Aorta (tissue), 5 donors: ENCODE data around the gene IFIH1. TPM values are rescaled to one million over a fixed set of nuclear protein-coding genes. Genes with fewer than 3 reads are reported as not detected.
A peak's percentile ranks its signal among the peaks of the same experiment; 100 is the strongest.

ENCODE experiments used
- ATAC-seq: fragments of 200-7000 bp; cut with Tn5 transposase; one replicate; pipeline ENCODE4 v1.9.1; 2022; ENCODE audit warnings: moderate library complexity; ENCODE audit not compliant: low FRiP score
- DNase-seq, 2 donors: peaks; one replicate each; pipeline ENCODE4 v3.0.0-alpha.2; 2020
- H3K27ac ChIP-seq, 2 donors: one replicate each; pipeline ENCODE4 v1.5.1; 2013; ENCODE audit warnings: low read length in 2 of 2, mild to moderate bottlenecking in 2 of 2, moderate library complexity in 2 of 2, control low read depth in 1 of 2, inconsistent platforms in 1 of 2, low read depth in 1 of 2
- H3K27me3 ChIP-seq, 2 donors: one replicate each; pipeline ENCODE4 v1.6.1; 2013; ENCODE audit warnings: control low read depth in 1 of 2, low read length in 1 of 2, mild to moderate bottlenecking in 1 of 2, moderate library complexity in 1 of 2; ENCODE audit not compliant: insufficient read depth in 2 of 2, control insufficient read depth in 1 of 2
- H3K36me3 ChIP-seq, 2 donors: one replicate each; pipeline ENCODE4 v1.6.1; 2013; ENCODE audit warnings: control low read depth in 1 of 2, low read length in 1 of 2, mild to moderate bottlenecking in 1 of 2; ENCODE audit not compliant: insufficient read depth in 2 of 2, control insufficient read depth in 1 of 2
- H3K4me1 ChIP-seq, 2 donors: one replicate each; pipeline ENCODE4 v1.6.1; 2013; ENCODE audit warnings: low read length in 2 of 2, control low read depth in 1 of 2, mild to moderate bottlenecking in 1 of 2, moderate library complexity in 1 of 2; ENCODE audit not compliant: insufficient read depth in 2 of 2, control insufficient read depth in 1 of 2
- H3K4me3 ChIP-seq, 2 donors: one replicate each; pipeline ENCODE4 v1.5.1; 2013; ENCODE audit warnings: low read length in 2 of 2, control low read depth in 1 of 2, mild to moderate bottlenecking in 1 of 2
- H3K9me3 ChIP-seq: one replicate; pipeline ENCODE4 v1.6.1; 2013; ENCODE audit warnings: mild to moderate bottlenecking, low read length; ENCODE audit not compliant: control insufficient read depth
- WGBS, 2 donors: extraction: QIAGEN DNeasy Blood & Tissue Kit; methylation state at CpG; one replicate each; pipeline ENCODE4 v1.1.7; 2013; 5-methylcytosine and 5-hydroxymethylcytosine counted together
- intact Hi-C, 2 donors: fragments of 100-400 bp; cut with DNase I; formaldehyde crosslinking; loops; one replicate each; pipeline versions ENCODE4 v1.14.2 to v1.15.0; 2022
- long read RNA-seq, 2 donors: library from polyadenylated mRNA; unstranded; transcript quantifications; one replicate each; pipeline ENCODE4 v2.0.0, GENCODE V29; 2020 to 2021
- polyA plus RNA-seq, 2 donors: library from polyadenylated mRNA; stranded (reverse); fragments of 200-250 nt; gene quantifications; one replicate each; pipeline ENCODE4 v1.2.3, GENCODE V29; 2013
- total RNA-seq, 2 donors: library from RNA; stranded (reverse); fragmentation: NEBNext Ultra II Directional; extraction: Animal tissue kit (Norgen Biotek cat#: 25700); gene quantifications; one replicate each; pipeline ENCODE4 v1.2.1, GENCODE V29; 2021
- donor health status: healthy with polysubstance abuse.
- donor health status: Bipolar disorder and iron deficiency.
- donor health status: DM: no; HTN: no; CAD: no.
- donor health status: DM: no; HTN: no; CAD: no.
- donor health status: DM: yes; HTN: yes; CAD: no.

IFIH1 gene
- total RNA-seq (10 to 100 TPM; 16.3 to 22.1 TPM), polyA plus RNA-seq (1 to 10 TPM; 6.5 to 9.0 TPM)
- long read RNA-seq, donor 1, partial matches to known transcripts, result 5 of 6 reads
- long read RNA-seq, donor 1, other reads (novel, unspliced or antisense), result 0 of 6 reads
- long read RNA-seq, donor 2, partial matches to known transcripts, result 2 of 6 reads
- long read RNA-seq, donor 2, other reads (novel, unspliced or antisense), result 0 of 6 reads

DNA sequence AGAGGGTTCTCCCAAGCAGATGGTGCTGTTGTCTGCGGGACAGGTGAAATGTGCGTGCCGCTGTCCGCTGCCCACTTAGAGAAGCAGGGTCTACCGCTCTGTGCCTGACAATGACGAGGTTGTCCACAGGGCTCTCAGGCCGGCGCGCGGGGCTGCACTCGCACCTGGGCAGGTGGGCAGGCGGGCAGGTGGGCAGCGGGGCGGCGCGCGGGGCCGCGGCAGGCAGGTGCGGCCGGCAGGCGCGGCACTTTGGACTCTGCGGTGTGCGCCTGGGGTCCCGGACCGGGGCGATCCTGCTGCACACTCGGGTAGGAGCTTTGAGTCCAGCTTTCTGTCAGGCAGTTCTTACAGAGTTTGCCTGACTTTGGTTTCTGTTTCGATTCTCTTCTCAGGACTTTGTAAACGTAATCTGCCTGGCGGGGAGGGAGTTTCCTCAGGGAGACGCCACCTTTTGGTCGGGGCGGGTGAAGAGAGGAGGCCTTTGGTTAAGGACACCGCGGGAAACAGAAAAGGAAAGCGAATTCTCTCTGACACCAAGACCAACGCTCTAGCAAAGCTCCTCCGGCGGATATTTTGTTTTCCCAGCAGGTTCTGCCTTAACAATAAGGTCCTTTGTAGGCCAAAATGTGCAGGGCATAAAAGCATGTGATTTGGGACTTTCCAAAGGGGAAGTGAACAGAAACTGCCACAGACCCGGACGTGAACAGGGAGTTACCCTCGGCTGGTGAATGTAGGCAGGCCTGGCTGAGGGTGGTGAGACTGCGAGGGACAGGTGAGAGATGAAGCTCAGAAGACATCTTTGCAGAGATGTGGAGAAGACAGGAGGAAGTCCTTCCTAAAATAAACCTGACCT is at the start of gene IFIH1:
Gene IFIH1 (minus strand): TSS at position 357 of the 853 bp plus-strand sequence. CDS start 377 bp downstream, outside the sequence.
- Histone ChIP-seq H3K9me3 (no peaks in the 10 kb centered on the region), H3K27ac (peak within 1 kb of the TSS; percentile 6 to 85), H3K27me3 (no peaks in the 10 kb centered on the region), H3K4me1 (peaks cover 0 to 8% of the 10 kb centered on the region in 2 donors), H3K36me3 (no peaks in the 10 kb centered on the region), H3K4me3 (peak within 1 kb of the TSS; percentile 72 to 89)
- DNase-seq (peak; percentile 87 to 90), ATAC-seq (peak; percentile 94)
- WGBS, 2 donors, result 0 to 1% methylated on average over 45 of the region's 45 CpGs
- intact Hi-C loops, result no loop called here

DNA sequence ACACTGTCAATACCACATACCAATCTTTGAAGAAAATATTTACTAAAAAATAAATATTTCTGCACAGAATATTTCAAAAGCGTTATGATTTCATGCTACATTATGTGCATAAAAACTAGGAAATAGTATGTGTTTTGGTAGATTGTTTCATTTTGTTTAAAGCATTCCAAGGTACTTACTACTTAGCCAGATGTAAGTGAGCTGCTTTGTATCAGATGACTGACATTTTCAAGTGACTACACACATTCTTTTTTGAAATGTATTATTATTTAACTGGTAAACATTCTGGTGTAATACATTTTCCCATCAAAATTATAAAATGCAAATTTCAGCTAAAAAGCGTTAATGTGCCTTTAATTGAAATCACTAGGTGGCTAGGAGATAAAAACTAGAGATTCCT is 46.9 kb upstream of the IFIH1 start:
- no peak for DNase-seq
- Histone ChIP-seq H3K9me3 (no peaks in the 10 kb centered on the region), H3K4me1 (peaks cover 0 to 4% of the 10 kb centered on the region in 2 donors), H3K4me3 (no peak overlapping the region), H3K27me3 (no peaks in the 10 kb centered on the region), H3K36me3 (no peaks in the 10 kb centered on the region), H3K27ac (no peak overlapping the region)
- no peak for ATAC-seq
- 72 to 77% methylated on average over 2 of the region's 2 CpGs for WGBS, 2 donors
- intact Hi-C loops, result no loop called here

GRCh38 chr2:162344617-162344950 is 26.1 kb upstream of the IFIH1 start:
- DNase-seq (no peak), ATAC-seq (no peak)
- WGBS, 2 donors, result 8 to 9% methylated on average over 8 of the region's 8 CpGs
- Histone ChIP-seq H3K4me1 (no peaks in the 10 kb centered on the region), H3K9me3 (no peaks in the 10 kb centered on the region), H3K27me3 (no peaks in the 10 kb centered on the region), H3K4me3 (peak overlapping the region; percentile 4 to 90), H3K36me3 (peaks cover 0 to 2% of the 10 kb centered on the region in 2 donors), H3K27ac (no peak overlapping the region)
- intact Hi-C loops, result no loop called here

DNA sequence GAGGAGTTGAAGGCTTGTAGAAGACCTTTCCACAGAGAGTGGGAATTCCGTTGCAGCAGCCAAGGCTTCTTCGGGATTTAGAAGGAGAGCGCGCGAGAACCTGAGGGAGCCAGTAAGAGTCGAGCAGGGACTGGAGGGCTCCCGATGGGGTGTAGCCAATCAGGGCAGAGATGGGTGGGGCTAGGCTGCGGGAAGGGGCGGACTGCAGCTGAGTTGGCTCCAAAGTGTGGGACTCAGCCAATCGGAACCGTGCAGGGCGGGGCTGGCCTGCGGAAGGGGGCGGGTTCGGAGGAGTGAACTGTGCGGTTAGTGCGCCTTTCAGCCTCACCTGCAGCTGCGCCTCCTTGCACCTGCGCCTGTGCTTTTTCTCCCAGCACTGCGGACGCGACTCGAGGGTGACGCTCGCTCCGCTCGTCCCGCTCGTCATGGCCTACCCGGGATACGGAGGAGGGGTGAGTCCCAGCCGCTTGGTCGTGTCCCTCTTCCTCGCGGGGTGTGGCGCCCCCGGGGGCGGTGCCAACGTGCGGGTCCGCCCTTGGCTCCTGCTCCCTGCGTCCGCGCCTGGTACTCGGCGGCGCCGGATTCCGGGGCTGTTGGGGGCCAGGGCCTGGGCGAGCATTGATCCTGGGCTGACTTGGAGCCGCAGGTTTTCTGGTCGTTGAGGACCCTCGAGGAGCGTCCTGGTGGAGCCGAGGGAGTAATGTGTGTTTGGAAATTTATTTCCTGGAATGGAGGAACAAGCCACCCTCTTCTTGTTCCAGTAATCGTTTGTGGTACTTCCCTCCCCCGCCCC is 25.5 kb upstream of the IFIH1 start, which contains the start of gene GCA:
Gene GCA (plus strand): TSS at position 309 of the 793 bp plus-strand sequence. CDS start 117 bp downstream, at position 426.
- Histone ChIP-seq H3K4me1 (no peaks in the 10 kb centered on the region), H3K9me3 (no peaks in the 10 kb centered on the region), H3K27me3 (no peaks in the 10 kb centered on the region), H3K36me3 (no peaks in the 10 kb centered on the region), H3K27ac (peak within 1 kb of the TSS in 1 of 2 donors; percentile 23), H3K4me3 (peak within 1 kb of the TSS; percentile 4 to 90)
- ATAC-seq (peak; percentile 100), DNase-seq (peak; percentile 99)
- intact Hi-C loops, result no loop called here
- WGBS, 2 donors, result 0% methylated on average over 50 to 57 of the region's 57 CpGs

DNA sequence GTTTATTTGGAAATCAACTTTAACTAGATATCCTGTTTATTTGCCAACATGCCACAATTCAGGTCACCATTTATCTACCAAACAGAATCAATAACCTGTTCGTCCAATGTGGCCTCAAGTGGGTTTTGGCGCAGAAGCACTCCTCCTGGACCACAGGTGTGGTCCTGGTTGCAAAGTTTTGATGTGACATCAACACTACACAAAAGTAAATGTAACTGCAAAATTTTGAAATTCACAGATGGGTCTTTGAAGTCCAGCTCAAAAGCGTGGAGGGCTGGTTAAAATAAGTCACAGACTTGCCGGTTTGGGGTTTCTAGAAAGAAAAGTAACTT is 25.0 kb upstream of the IFIH1 start:
- ATAC-seq (no peak), DNase-seq (no peak)
- H3K4me1 ChIP-seq, result no peaks in the 10 kb centered on the region
- intact Hi-C loops, result no loop called here
- H3K27ac ChIP-seq, result no peak overlapping the region
- no peaks in the 10 kb centered on the region for H3K36me3 ChIP-seq
- no peaks in the 10 kb centered on the region for H3K27me3 ChIP-seq
- no peaks in the 10 kb centered on the region for H3K9me3 ChIP-seq
- 46 to 51% methylated on average over 4 of the region's 4 CpGs for WGBS, 2 donors
- peak overlapping the region in 1 of 2 donors; percentile 17 for H3K4me3 ChIP-seq

DNA sequence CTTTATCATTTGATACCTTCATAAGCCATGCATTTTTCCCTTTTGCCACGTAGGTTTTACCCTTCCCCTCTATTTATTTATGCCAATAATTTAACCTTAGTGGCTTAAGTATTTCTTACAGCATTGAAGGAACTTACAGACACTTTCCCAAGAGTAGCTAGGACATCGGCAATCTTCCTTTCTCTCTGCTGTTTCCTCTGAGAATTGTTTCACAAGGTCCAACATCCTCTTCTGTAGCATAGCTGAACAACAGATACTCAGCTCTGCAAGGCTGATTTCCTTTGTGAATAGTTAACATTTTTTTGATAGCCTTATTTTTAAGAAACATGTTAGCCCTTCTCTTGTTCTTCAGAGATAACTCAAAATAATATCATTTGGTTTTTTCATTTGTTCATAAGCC is 24.4 kb upstream of the IFIH1 start:
- H3K9me3 ChIP-seq, result no peaks in the 10 kb centered on the region
- WGBS, 2 donors, result 82 to 87% methylated on average over 2 of the region's 2 CpGs
- intact Hi-C loops, result no loop called here

GRCh38 chr2:162342321-162342720 is 23.8 kb upstream of the IFIH1 start:
- H3K27ac ChIP-seq, result no peak overlapping the region
- no peak for DNase-seq
- no peak overlapping the region for H3K4me3 ChIP-seq
- H3K9me3 ChIP-seq, result no peaks in the 10 kb centered on the region
- no peaks in the 10 kb centered on the region for H3K27me3 ChIP-seq
- ATAC-seq, result no peak
- no peaks in the 10 kb centered on the region for H3K4me1 ChIP-seq
- H3K36me3 ChIP-seq, result no peaks in the 10 kb centered on the region
- 26 to 30% methylated on average over 3 of the region's 3 CpGs for WGBS, 2 donors
- intact Hi-C loops, result no loop called here

More for the DNA sequence above, 24.4 kb upstream of the IFIH1 start:
- Histone ChIP-seq H3K27ac (no peak overlapping the region), H3K36me3 (no peaks in the 10 kb centered on the region), H3K4me1 (no peaks in the 10 kb centered on the region), H3K27me3 (no peaks in the 10 kb centered on the region), H3K4me3 (no peak overlapping the region)
- ATAC-seq (no peak), DNase-seq (no peak)

GRCh38 chr2:162340822-162341221 is 22.3 kb upstream of the IFIH1 start:
- intact Hi-C loops, result no loop called here
- ATAC-seq (no peak), DNase-seq (no peak)
- Histone ChIP-seq H3K4me1 (no peaks in the 10 kb centered on the region), H3K27ac (no peak overlapping the region), H3K27me3 (no peaks in the 10 kb centered on the region), H3K9me3 (no peaks in the 10 kb centered on the region), H3K4me3 (no peak overlapping the region), H3K36me3 (no peaks in the 10 kb centered on the region)
